Memory B cell (primary cell): Measurements from ENCODE around the gene NOXA1.

Experiments used
- ATAC-seq: fragments of 150-1000 bp; cut with Tn5 transposase; 2 replicates; pipeline ENCODE4 v1.10.0; 2021; ENCODE audit warnings: low read depth, mild to moderate bottlenecking, moderate library complexity
- DNase-seq, 2 donors: peaks; one replicate each; pipeline ENCODE4 v3.0.0; 2022; ENCODE audit warnings: low spot score in 2 of 2
- H3K27ac Mint-ChIP-seq: one replicate; pipeline ENCODE4 v1.8.0; 2022; ENCODE audit warnings: mild to moderate bottlenecking, moderate library complexity, mixed read lengths
- H3K27me3 Mint-ChIP-seq: one replicate; pipeline ENCODE4 v1.8.0; 2022; ENCODE audit warnings: mixed read lengths
- H3K36me3 Mint-ChIP-seq: one replicate; pipeline ENCODE4 v1.8.0; 2022; ENCODE audit warnings: mild to moderate bottlenecking, mixed read lengths
- H3K4me1 Mint-ChIP-seq: one replicate; pipeline ENCODE4 v1.8.0; 2022; ENCODE audit warnings: mixed read lengths
- H3K4me3 Mint-ChIP-seq: one replicate; pipeline ENCODE4 v1.8.0; 2022; ENCODE audit warnings: mild to moderate bottlenecking, moderate library complexity, mixed read lengths
- H3K9me3 Mint-ChIP-seq: one replicate; pipeline ENCODE4 v1.8.0; 2022; ENCODE audit warnings: mixed read lengths

The NOXA1 gene

GRCh38 chr9:137452761-137453642, 29.8 kb downstream of the NOXA1 start:
- H3K4me1 Mint-ChIP-seq: peaks cover 20% of the 10 kb centered on the region
- ATAC-seq (no peak), DNase-seq (peak in 1 of 2 donors; percentile 26)
- peak overlapping the region; percentile 64 for H3K4me3 Mint-ChIP-seq
- H3K27me3 Mint-ChIP-seq: no peaks in the 10 kb centered on the region
- no peaks in the 10 kb centered on the region for H3K9me3 Mint-ChIP-seq
- no peak overlapping the region for H3K27ac Mint-ChIP-seq
- peaks cover 3% of the 10 kb centered on the region for H3K36me3 Mint-ChIP-seq

DNA sequence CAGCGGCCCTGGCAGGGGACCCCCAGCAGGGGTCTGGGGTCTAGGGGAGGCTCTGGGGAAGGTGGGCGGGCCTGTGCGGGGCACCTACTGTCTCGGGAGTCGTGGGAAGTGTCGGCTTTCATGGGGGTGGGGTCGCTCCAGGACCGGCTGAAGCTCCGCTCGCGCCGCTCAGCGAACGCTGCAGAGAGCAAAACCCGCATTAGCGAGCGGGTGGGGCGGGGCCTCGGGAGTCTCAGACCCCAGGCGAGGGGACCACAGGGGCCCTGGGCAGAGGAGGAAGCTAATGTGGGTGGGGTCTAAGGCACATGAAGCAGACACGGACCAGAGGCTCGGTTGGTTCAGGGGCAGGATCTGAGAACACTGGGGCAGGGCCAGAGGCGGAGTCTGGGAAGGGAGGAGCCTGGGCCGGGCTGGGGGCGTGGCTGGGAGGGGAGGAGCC, 30.5 kb downstream of the NOXA1 start:
- Mint-ChIP-seq H3K4me3 (peak overlapping the region; percentile 64), H3K27ac (peak overlapping the region; percentile 41), H3K4me1 (peaks cover 20% of the 10 kb centered on the region), H3K9me3 (no peaks in the 10 kb centered on the region), H3K27me3 (no peaks in the 10 kb centered on the region), H3K36me3 (peaks cover 3% of the 10 kb centered on the region)
- DNase-seq (peak; percentile 63 to 65), ATAC-seq (peak; percentile 75)

DNA sequence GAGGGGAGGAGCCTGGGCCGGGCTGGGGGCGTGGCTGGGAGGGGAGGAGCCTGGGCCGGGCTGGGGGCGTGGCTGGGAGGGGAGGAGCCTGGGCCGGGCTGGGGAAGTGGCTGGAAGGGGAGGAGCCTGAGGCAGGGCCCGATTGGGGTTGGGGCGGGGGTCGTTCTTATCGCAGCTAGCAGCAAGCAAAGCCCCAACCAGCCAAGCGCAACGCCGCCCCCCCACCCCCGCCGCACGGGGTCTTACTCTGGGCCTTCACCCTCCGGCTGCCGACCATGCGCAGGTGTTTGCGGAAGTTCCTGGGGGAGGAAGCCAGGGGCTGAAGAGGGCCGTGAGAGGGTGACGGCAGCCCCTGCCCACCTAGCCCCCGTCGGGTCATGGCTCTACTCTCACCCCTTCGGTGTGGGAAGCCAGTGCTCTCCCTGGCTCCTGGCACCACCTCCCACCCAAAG, 31.0 kb downstream of the NOXA1 start:
- H3K9me3 Mint-ChIP-seq: no peaks in the 10 kb centered on the region
- peak overlapping the region; percentile 83 for H3K4me3 Mint-ChIP-seq
- H3K27me3 Mint-ChIP-seq: no peaks in the 10 kb centered on the region
- ATAC-seq (peak; percentile 49), DNase-seq (peak; percentile 65 to 66)
- H3K36me3 Mint-ChIP-seq: peaks cover 3% of the 10 kb centered on the region
- peak overlapping the region; percentile 31 for H3K27ac Mint-ChIP-seq
- H3K4me1 Mint-ChIP-seq: peaks cover 20% of the 10 kb centered on the region

GRCh38 chr9:137454597-137455358, 31.6 kb downstream of the NOXA1 start:
- H3K36me3 Mint-ChIP-seq: peaks cover 3% of the 10 kb centered on the region
- ATAC-seq (no peak), DNase-seq (peak in 1 of 2 donors; percentile 39)
- no peaks in the 10 kb centered on the region for H3K9me3 Mint-ChIP-seq
- H3K27me3 Mint-ChIP-seq: no peaks in the 10 kb centered on the region
- H3K4me3 Mint-ChIP-seq: peak overlapping the region; percentile 83
- H3K4me1 Mint-ChIP-seq: peaks cover 20% of the 10 kb centered on the region
- H3K27ac Mint-ChIP-seq: peak overlapping the region; percentile 31

DNA sequence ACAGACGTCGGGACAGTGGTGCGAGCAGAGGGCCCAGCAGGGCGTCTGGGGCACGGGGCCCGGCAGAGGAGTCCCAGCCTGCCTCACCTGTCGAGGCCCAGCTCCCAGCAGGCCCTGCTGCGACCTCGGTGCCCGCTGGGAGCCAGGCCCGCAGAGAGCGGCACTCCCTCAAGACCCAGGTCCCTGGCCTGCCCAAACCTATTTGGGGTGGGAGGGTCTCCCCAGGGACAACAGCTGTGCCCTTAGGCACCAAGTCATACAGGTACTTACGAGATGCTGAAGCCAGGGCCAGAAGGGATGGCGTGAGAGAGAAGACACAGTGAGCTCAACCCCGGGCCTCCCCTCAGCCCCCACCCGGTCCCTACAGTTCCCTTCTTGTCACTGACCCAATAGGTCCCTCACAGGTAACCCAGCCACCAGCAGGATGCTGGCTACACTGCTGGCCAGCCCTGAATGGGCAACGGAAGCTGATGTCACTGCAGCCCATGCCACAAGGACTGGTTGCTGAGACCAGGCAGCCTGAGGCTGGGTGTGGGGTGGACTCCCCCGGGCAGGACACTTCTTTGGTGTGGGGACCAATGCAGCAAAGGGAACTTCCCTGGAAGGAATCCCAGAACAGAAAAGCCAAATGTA, 32.3 kb downstream of the NOXA1 start:
- Mint-ChIP-seq H3K4me3 (no peak overlapping the region), H3K36me3 (peaks cover 3% of the 10 kb centered on the region), H3K4me1 (peaks cover 20% of the 10 kb centered on the region), H3K27me3 (no peaks in the 10 kb centered on the region), H3K9me3 (no peaks in the 10 kb centered on the region), H3K27ac (no peak overlapping the region)
- DNase-seq (no peak), ATAC-seq (no peak)

- Mint-ChIP-seq H3K27me3 (no peaks in the 10 kb centered on the region), H3K27ac (no peak overlapping the region), H3K4me1 (peaks cover 14% of the 10 kb centered on the region), H3K4me3 (peak overlapping the region; percentile 14), H3K36me3 (peaks cover 3% of the 10 kb centered on the region), H3K9me3 (no peaks in the 10 kb centered on the region)
- DNase-seq (no peak), ATAC-seq (no peak)
Measured at GRCh38 chr9:137456061-137456863, 33.1 kb downstream of the NOXA1 start.

- Mint-ChIP-seq H3K36me3 (peaks cover 3% of the 10 kb centered on the region), H3K4me1 (peaks cover 12% of the 10 kb centered on the region), H3K27ac (no peak overlapping the region), H3K4me3 (no peak overlapping the region), H3K9me3 (no peaks in the 10 kb centered on the region), H3K27me3 (no peaks in the 10 kb centered on the region)
- ATAC-seq (no peak), DNase-seq (no peak)
Measured at GRCh38 chr9:137456864-137457405, 33.7 kb downstream of the NOXA1 start.

DNA sequence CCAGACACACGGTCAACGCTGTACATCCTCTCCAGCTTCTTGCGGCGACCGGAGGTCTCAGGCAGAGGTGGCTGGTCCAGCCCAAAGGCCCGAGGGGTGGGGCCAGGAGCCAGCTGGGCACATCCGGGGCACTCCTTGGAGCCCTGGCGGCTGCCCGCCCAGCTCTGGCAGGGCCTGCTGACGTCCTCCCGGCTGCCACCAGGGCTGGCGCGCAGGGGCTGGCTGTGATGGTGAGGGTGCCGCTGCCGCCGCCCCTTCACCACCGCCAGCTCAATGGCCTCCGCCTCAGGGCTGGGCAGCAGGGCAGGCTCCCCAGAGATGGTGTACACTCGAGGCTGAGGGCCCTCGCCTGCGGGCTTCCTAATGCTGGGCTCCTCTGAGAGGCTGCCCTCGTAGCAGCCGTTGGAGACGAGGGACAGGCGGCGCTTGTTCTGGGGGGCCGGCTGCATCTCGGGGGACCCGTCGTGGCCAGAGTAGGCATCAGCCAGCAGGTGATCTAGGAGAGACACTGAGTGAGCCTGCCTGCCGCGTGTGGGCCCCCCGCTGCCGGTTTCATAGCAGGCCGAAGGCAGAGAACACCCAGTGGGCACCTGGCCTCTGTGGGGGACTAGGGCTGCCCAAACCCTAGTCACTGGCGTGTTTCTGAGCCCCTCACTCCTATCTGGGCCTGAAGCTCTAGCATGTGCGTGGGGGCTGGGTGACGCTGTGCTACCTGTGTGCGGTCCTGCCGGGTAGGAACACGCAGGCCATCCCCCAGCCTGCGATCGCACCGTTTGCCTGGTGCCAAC, 34.4 kb downstream of the NOXA1 start:
- Mint-ChIP-seq H3K36me3 (peaks cover 3% of the 10 kb centered on the region), H3K4me1 (peaks cover 8% of the 10 kb centered on the region), H3K9me3 (no peaks in the 10 kb centered on the region), H3K27me3 (no peaks in the 10 kb centered on the region), H3K4me3 (peak overlapping the region; percentile 72), H3K27ac (no peak overlapping the region)
- ATAC-seq (no peak), DNase-seq (no peak)

DNA sequence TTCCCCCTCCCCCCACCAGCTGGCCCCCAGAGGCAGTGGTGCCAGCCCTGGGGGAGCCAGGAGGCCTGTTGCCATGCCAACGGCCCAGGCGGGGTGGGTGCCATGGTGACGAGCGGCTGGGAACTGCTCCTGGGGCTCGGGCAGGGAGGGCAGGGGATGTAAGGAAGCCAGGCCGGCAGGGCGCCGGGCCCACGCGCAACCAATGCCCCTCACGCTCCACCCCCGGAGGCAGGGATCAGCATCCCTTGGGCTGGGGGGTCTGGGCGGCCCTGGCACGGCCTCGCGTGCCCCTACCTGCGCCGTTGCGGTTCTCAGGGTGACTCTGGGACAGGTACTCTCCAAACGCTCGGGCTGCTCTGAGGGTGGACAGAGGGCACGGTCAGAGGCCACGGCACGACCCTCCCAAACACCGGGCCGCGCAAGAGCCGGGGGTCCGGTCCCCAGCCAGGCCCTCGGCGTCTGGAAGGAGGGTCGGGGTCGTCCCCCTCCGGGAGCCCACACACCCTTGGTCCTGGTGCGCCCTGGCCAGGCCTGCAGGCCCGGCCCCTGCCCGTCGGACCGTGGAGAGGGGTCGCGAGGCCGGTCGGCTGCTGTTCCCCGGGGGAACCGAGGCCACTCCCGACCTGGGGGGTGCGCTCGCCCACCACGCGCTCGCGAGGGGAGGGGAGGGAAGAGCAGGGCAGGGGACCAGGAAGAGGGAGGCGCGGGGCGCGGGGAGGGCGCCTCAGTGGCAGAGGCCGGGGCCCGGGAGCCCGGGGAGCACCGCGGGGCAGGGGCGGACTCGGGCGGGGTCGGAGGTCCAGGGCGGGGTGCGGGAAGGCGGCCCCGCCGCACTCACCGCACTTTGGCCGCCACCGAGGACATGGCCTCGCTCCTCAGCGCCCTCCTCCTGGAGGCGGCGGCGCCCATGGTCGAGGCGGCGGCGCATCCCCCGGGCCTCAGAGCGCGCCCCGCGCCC, 35.3 kb downstream of the NOXA1 start:
- Mint-ChIP-seq H3K36me3 (peaks cover 3% of the 10 kb centered on the region), H3K9me3 (no peaks in the 10 kb centered on the region), H3K4me3 (peak overlapping the region; percentile 64), H3K27ac (no peak overlapping the region), H3K27me3 (no peaks in the 10 kb centered on the region), H3K4me1 (peaks cover 8% of the 10 kb centered on the region)
- ATAC-seq (peak; percentile 6), DNase-seq (no peak)

DNA sequence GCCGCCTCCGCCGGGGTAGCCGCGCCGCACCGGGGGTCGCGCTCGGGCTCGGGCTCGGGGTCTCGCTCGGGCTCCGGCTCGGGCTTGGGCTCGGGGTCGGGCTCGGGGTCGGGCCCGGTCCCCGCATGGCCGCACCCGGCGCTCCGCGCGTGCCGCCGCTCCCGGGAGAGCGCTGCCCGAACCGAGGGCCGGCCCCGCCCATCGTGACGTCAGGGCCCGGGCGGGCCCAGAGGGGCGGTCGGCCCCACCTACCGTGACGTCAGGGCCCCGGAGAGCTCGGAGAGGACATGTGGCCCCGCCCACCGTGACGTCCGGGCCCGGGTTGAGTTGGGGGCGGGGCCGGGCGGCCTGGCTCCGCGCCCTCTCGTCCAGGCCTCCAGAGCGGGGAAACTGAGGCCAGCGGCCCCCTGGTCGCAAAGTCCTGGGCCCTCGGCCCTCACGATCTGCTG, 36.0 kb downstream of the NOXA1 start, which contains the start of gene NSMF:
Gene NSMF, minus strand, starts transcription at position 183 of the 449 bp plus-strand sequence. CDS start 232 bp downstream, outside the sequence.
- Mint-ChIP-seq H3K27ac (no peak within 1 kb of the TSS), H3K27me3 (no peaks in the 10 kb centered on the region), H3K4me1 (peaks cover 8% of the 10 kb centered on the region), H3K4me3 (peak within 1 kb of the TSS; percentile 65), H3K9me3 (no peaks in the 10 kb centered on the region), H3K36me3 (peaks cover 3% of the 10 kb centered on the region)
- ATAC-seq: peak; percentile 64
- peak; percentile 97 to 99 for DNase-seq

- ATAC-seq: no peak
- H3K27me3 Mint-ChIP-seq: no peaks in the 10 kb centered on the region
- H3K27ac Mint-ChIP-seq: no peak overlapping the region
- no peak for DNase-seq
- H3K36me3 Mint-ChIP-seq: peaks cover 3% of the 10 kb centered on the region
- peaks cover 5% of the 10 kb centered on the region for H3K4me1 Mint-ChIP-seq
- peak overlapping the region; percentile 65 for H3K4me3 Mint-ChIP-seq
- no peaks in the 10 kb centered on the region for H3K9me3 Mint-ChIP-seq
Measured at GRCh38 chr9:137459601-137460362, 36.6 kb downstream of the NOXA1 start.
